Measurements from ENCODE around the gene MGMT. TPM values are rescaled to one million over a fixed set of nuclear protein-coding genes. Genes with fewer than 3 reads are reported as not detected.

The MGMT gene
- total RNA-seq, 2 donors from 2014 or later: 15.3 to 16.1 TPM

DNA sequence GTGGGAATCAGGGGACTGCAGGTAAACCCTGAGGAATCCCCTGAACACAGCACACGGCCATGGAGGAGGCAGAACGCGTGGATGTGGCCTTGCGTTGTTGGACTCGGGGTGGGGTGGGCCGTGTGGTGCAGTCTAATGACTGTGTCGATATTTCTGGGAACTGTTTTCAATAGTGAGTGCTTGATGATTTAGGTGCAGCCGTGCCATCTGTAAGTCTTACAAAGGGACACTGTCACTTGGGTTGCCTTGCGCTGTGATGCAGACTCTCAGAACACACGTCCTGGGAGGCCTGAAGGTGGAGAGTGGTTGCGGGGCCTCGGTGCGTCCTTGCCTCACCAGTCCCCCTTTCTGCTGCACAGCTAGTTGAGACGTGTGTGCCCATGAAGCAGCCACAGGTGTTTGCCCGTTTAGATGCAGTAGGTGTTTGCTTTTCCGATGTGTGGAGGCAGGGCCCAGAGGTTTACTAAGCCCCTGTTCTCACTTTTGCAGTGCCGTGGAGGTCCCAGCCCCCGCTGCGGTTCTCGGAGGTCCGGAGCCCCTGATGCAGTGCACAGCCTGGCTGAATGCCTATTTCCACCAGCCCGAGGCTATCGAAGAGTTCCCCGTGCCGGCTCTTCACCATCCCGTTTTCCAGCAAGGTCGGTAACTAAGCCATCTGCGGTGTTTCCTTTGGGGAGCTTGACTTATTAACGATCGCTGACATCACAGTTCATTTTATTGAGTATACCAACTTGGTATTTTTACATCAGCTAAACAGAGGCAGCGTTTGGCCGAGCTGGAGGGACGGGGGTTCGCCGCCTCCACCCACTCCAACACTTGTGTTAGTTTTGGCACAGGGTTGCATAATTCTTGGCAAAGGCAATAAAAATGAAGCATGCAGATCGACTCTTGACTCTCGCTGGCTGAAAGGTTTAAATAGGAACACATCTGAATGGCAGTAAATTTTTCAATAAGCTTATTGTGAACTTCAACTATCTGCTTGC lies 240.7 kb downstream of the MGMT start:
- ATAC-seq (peak; percentile 61), DNase-seq (no peak)
- intact Hi-C loops (cut with DNase I, micrococcal nuclease): no loop called here

DNA sequence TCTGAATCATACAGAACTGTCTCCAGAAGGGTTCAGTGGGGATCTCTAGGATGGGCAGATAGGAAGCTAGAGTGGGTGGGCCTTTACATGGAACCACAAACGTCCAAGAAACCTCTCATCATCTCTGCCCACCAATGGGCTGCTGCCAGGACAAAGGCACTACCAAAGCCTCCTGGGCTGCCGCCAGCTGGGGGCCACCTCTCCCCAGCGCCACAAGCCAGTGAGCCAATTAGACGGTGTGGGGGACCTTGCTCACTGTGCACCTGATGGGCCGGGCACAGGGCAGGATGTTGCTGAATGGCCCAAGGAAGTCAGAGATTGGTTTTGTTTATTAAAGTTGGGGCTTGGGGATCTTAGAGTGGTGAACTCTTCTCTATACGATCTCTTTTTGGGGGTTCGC lies 242.1 kb downstream of the MGMT start:
- no peak for DNase-seq
- intact Hi-C loops (cut with DNase I, micrococcal nuclease): no loop called here
- no peak for ATAC-seq

GRCh38 chr10:129709627-129710509 lies 242.8 kb downstream of the MGMT start:
- intact Hi-C loops (cut with DNase I, micrococcal nuclease): no loop called here
- ATAC-seq (no peak), DNase-seq (no peak)

DNA sequence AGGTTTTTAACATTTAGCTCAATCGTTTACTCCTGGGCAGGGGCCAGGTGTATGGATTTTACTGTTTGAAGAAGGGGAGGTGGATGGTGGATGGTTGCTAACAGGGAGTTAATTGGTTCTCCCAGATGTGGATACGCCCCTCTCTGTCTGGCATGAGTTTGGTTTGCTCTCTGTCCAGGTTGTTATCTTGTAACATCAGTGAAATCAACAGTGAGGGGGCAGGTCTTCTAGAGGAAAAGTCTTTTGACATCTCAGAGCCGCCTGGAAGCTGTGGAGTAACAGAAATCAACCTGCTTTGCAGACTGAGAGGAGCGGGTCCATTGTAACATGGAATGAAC lies 243.4 kb downstream of the MGMT start:
- DNase-seq: no peak
- intact Hi-C loops (cut with DNase I, micrococcal nuclease): no loop called here
- no peak for ATAC-seq

DNA sequence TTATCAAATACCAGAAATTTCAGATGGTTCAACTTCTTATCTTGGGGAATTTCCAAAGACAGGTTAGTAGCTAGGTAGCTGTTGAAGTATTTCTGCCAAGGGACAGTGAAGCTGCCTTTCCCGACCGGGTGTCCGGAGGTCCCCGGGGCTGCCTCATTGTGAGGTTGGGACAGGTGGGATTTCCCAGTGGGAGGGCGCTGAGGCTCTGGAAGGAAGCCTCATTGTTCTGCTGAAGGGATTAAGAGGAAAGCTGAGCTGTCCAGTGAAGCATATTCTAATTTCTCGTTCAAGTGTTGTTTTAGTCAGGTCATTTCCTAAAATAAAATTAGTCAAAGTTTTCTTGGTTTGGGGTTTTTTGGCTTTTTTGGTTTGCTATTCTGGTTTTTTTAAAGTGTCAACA lies 244.2 kb downstream of the MGMT start:
- intact Hi-C loops (cut with DNase I, micrococcal nuclease): no loop called here
- ATAC-seq: no peak

DNA sequence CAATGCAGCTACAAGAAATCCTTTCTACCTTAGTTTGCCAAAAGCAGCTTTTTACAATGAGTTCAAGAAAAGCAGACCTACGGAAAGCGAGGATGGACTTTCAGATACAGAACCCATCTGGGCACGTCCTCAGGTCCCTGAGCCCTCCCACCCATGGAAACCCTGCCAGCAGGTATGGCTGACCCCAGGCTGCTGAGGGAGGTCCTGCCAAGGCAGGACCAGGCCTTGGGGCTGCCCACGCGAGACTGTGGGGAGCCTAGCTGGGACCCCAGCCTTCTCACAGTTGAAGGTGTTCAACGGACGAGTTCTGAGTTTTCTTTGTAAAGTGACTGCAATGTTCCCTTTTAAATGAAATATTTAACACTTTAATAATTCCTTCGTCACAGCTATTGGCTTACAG lies 245.0 kb downstream of the MGMT start:
- DNase-seq (no peak), ATAC-seq (no peak)
- intact Hi-C loops (cut with DNase I, micrococcal nuclease): no loop called here

More for the DNA sequence above, 244.2 kb downstream of the MGMT start:
- DNase-seq: no peak

DNA sequence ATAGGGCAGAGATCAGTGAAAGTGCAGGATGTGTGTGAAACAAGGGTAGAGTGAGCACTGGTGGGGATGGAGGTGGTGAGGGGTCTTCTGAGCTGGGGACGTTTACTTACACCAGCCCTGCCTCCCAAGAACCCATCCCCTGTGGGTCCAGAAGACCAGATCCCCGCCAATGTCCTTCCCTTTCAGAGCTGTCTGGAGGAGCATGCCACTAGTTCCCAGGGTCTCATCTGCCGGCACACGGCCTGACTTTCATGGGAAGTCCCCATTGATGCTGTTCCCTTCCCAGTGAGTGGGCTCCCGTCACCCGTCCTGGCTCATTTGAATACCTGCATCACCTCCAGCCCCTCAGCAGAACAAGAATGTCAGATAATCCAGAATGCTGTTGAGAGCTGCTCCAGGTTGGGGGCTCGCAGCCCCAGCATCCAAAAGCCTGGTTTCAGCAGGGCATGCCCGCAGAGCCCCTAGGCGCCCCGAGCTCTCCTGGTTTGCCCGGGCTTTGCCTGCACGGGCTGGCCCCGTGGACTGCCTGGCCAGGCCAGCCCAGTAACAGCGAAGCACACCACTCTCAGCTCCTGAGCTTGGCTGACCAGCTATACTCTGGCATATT lies 246.7 kb downstream of the MGMT start:
- DNase-seq: no peak
- intact Hi-C loops (cut with DNase I, micrococcal nuclease): no loop called here
- no peak for ATAC-seq

DNA sequence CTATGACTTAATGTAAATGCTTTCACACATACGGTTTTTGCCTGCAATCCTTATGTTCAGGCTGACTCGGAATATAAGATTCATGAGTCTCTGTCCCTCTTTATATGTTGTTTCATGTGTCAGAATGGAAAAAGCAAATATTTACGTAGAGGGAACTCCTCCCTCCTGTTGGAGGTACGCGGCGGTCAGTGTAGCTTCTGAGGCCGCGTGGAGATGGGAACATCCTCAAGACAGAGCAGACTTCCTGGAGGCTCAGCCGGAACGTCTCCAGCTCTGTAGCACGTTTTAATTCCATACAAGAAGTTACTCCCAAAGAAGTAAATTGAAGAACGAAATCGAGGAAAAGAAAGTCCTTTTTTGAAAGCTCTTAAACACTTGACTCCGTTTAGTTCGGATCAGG lies 248.8 kb downstream of the MGMT start:
- intact Hi-C loops (cut with DNase I, micrococcal nuclease): no loop called here
- no peak for DNase-seq
- ATAC-seq: peak; percentile 40

GRCh38 chr10:129716211-129716681 lies 249.2 kb downstream of the MGMT start:
- DNase-seq: no peak

DNA sequence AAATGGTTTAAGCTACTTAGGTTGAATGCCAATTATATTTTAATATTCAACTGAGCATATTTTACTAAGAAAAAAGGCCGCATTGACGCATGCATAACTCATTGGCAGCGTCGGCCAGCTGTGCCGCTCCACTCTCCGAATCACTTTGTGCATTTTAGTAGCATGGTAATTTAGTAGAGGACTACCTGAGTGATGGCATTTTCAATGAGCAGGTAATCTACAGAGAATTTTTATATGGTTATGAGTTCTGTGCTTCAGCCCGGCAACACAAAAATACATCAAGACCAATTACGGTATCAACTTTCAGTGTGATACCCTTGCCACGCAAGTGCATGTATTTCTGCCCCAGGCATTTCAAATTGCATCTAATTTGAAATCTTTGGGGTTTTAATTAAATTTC lies 249.8 kb downstream of the MGMT start:
- intact Hi-C loops (cut with DNase I, micrococcal nuclease): no loop called here
- DNase-seq: no peak
- ATAC-seq: no peak

More at GRCh38 chr10:129716211-129716681, 249.2 kb downstream of the MGMT start:
- ATAC-seq: no peak
- intact Hi-C loops (cut with DNase I, micrococcal nuclease): no loop called here

- ATAC-seq (no peak), DNase-seq (no peak)
- intact Hi-C loops (cut with DNase I, micrococcal nuclease): no loop called here
Observed at GRCh38 chr10:129717816-129718547, 250.9 kb downstream of the MGMT start.

DNA sequence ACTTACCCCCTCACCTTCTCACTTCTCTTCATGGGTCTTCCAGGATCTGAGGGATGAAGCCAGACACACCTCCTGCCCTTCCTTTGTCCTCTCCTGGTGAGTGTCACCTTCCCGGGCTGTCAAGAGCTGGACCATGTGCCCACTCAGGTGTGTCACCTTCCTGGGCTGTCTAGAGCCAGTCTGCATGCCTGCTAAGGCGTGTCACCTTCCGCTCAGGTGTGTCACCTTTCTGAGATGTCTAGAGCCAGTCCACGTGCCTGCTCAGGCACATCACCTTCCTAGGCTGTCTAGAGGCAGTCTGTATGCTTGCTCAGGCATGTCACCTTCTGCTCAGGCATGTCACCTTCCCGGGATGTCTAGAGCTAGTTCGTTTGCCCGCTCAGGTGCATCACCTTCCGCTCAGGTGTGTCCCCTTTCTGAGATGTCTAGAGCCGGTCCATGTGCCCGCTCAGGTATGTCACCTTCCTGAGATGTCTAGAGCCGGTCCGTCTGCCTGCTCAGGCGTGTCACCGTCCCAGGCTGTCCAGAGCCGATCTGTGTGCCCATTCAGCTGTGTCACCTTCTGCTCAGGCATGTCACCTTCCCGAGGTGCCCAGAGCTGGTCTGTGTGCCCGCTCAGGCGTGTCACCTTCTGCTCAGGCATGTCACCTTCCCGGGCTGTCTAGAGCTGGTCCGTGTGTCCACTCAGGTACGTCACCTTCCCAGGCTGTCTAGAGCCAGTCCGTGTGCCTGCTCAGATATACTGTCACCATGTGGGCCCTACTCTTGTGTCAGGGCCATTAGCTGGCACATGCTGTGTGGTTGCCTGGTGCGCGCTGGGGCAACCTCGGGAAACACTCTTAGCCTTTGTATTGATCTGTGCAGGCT lies 251.7 kb downstream of the MGMT start:
- intact Hi-C loops (cut with DNase I, micrococcal nuclease): no loop called here
- DNase-seq: no peak
- ATAC-seq: no peak

DNA sequence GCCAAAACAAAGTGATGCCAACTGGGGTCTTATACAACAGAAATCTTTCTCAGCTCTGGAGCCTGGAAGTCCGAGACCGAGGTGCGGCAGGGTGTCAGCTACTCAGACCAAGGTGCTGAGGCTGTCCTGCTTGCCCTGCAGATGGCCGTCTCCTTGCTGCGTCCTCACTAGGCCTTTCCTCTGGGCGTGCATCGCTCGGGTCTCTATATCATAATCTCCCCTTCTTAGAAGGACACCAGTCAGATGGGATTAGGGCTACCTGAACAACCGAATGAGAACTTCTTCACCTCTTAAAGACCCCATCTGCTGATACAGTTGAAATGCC lies 252.3 kb downstream of the MGMT start:
- DNase-seq (no peak), ATAC-seq (no peak)
- intact Hi-C loops (cut with DNase I, micrococcal nuclease): no loop called here

DNA sequence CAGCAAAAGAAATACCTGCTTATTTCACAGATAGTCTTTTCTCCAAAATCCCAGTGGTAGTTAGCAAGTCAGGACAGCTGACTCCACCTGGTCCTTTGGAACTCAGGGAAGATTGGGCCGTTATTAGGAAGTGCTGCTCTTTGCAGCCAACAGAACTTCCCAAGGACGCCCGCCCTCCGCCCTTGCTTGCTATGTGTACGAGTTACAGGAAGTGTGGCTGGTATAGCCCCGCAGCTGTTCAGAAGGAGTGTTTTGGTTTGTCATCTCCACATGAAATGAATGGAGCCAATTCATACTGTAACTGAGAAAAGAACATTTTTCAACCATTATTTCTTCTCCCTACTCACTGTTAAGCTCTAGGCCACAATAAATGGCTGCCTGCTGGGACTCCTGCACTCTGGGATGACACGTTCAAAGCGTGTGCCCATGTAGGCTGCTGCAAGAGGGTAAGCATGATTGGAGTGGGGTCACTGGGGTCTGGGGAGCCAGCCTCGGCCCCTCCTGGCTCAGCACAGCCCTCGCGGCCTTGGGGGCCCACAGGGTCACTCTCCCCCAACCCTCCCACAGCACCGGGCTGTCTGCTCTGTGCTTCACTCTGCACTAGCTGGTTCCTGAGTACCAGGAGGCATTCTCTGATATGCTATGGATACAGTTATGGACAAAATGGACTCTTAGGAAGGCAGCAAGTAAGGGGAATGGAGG lies 253.0 kb downstream of the MGMT start:
- no peak for ATAC-seq
- intact Hi-C loops (cut with DNase I, micrococcal nuclease): no loop called here

DNA sequence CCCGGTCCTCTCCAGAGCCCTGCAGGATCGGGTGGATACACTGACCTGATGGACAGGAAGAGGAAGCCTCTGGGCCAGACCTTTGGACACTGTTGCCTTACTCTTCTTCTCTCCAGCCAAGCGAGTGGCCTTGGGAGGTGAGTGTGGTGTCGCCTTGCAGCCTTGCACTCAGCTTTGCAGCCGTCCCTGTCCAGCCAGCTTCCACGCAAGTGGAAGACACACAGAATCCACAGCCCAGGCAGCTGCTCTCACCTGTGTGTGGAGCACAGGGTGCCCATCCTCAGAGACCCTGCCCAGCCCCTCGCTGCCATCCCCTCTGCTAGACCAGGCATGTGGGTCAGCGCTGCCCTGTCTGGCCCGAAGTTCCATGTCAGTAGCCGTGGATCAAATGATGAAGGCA lies 258.0 kb downstream of the MGMT start:
- intact Hi-C loops (cut with DNase I, micrococcal nuclease): no loop called here
- no peak for ATAC-seq
- DNase-seq: no peak

More for the DNA sequence above, 253.0 kb downstream of the MGMT start:
- no peak for DNase-seq

- ATAC-seq (no peak), DNase-seq (no peak)
- intact Hi-C loops (cut with DNase I, micrococcal nuclease): no loop called here
Observed at GRCh38 chr10:129725482-129725881, 258.4 kb downstream of the MGMT start.

- intact Hi-C loops (cut with DNase I, micrococcal nuclease): no loop called here
- ATAC-seq (no peak), DNase-seq (no peak)
Observed at GRCh38 chr10:129725890-129726631, 259.0 kb downstream of the MGMT start.

Measured in left colon (tissue), 2 donors.